GM12864 (cell line): ENCODE data around the gene DYDC2.

ENCODE experiments used
- DNase-seq: peaks from one replicate; pipeline ENCODE4 v3.0.0-alpha.2; 2011; ENCODE audit warnings: low read depth
- H3K4me3 ChIP-seq: 2 replicates; pipeline ENCODE4 v1.5.1; 2011; ENCODE audit warnings: mild to moderate bottlenecking, low read depth, low read length, control low read depth
- CTCF ChIP-seq: IDR thresholded peaks from 2 replicates; pipeline ENCODE4 v1.5.1; 2011; ENCODE audit warnings: low read depth, mild to moderate bottlenecking, moderate library complexity, low read length, control low read depth, inconsistent platforms; ENCODE audit errors: missing control alignments

Gene DYDC2

DNA sequence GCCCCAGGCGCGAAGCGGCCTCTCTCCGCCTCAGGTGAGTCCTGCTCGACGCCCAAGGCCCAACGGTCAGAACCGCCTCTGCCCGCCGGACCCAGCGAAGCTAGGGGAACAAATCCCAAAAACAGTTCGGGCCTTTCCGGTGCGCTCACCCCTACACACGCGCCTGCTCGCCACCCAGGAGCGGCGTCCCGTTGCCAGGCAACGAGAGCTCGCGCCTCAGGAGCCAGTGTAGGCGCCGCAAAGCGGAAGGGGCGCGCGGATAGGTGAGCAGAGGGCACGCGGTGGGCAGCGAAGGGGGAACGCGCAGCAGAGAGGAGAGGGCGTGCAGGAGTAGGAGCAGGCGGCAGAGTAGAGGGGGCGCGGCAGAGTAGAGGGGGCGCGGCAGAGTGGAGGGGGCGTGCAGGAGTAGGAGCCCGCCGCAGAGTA is at the start of gene DYDC2, which contains the start of gene DYDC1:
DYDC2 (plus strand) TSS at position 219 of the 426 bp plus-strand sequence. CDS start 5,663 bp downstream, outside the sequence.
DYDC1 (minus strand) TSS at position 193 of the 426 bp plus-strand sequence. CDS start 4,154 bp downstream, outside the sequence.
- TF ChIP-seq CTCF: no peak
- DNase-seq: no peak
- H3K4me3 ChIP-seq: no peak within 1 kb of the TSS

DNA sequence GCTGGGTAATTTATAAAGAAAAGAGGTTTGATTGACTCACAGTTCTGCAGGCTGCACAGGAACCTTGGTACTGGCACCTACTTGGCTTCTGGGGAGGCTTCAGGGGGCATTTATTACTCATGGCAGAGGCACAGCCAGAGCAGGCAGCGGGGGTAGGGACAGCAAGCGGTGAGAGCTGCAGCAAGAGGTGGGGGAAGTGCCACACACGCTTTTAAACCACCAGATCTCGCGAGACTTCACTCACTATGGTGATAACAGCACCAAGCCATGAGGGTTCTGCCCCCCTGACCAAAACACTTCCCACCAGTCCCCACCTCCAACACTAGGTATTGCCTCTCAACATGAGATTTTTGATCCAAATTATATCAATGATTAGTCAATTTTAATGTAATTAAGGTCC is 43.1 kb upstream of the DYDC2 start:
- no peak overlapping the region for H3K4me3 ChIP-seq
- no peak for DNase-seq
- TF ChIP-seq CTCF: no peak

DNA sequence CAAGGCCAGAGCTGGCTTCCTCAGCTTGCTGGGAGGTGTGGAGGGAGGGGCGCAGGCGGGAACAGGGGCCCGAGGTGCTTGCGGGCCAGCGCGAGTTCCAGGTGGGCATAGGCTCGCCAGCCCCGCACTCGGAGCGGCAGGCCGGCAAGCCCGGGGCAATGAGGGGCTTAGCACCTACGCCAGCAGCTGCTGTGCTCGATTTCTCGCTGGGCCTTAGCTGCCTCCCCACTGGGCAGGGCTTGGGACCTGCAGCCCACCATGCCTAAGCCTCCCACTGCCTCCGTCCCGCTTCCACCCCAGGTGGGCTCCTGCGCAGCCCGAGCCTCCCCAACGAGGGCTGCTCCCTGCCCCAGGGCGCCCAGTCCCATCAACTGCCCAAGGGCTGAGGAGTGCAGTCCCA is 41.2 kb upstream of the DYDC2 start:
- no peak overlapping the region for H3K4me3 ChIP-seq
- no peak for TF ChIP-seq CTCF
- DNase-seq: no peak

DNA sequence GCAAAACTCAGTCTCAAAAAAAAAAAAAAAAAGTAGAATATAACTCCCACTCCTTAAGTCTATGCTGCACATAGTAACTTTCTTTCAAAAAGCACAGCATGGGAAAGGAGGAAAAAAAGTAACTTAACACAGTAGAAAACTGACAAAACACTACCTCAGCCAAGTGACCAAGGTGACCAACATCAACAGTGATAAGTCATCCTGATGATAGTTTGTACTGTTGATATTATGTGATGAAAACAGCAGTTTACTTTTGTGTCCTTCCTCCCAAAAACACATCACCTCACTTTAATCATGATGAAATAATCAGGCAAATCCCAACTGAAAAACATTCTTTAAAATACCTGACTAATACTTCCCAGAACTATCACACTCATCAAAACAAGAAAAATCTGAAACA is 37.8 kb upstream of the DYDC2 start:
- no peak overlapping the region for H3K4me3 ChIP-seq
- no peak for DNase-seq
- no peak for TF ChIP-seq CTCF

DNA sequence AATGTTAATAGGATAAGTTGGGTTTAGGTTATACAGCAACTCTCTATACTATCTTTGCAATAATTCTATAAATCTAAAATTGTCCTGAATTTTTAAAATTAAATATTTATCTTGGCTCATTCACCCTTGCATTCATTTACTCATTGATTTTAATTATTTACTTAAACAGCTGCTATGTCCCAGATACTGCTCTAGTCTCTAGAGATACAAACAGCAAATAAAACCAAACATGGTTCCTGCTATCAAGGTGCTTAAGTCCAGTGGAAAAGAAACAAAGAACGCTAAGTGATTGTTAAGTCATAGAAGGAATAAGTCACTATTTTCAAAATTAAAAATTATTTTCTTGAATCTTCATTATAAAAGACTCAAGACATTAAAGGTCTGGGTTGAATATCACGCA is 37.3 kb upstream of the DYDC2 start:
- H3K4me3 ChIP-seq: no peak overlapping the region
- no peak for DNase-seq
- no peak for TF ChIP-seq CTCF

- no peak overlapping the region for H3K4me3 ChIP-seq
- TF ChIP-seq CTCF: no peak
- no peak for DNase-seq
Observed at GRCh38 chr10:80319725-80320290, 36.8 kb upstream of the DYDC2 start.

GRCh38 chr10:80320377-80320776 is 36.2 kb upstream of the DYDC2 start:
- DNase-seq: no peak
- no peak overlapping the region for H3K4me3 ChIP-seq
- no peak for TF ChIP-seq CTCF
